SK-N-SH (cell line): ENCODE measurements around the gene GOLGA6C. TPM values are rescaled to one million over a fixed set of nuclear protein-coding genes. Genes with fewer than 3 reads are reported as not detected.

Experiments used
- CTCF ChIA-PET: fragments of 300-600, 350-600 bp; formaldehyde crosslinking; extraction: SDS; loops from one replicate; lab custom pipeline; 2021; lab: Yijun Ruan, JAX
- POLR2A ChIA-PET: fragments of 350-600 bp; sonication (Branson Sonifier 250); formaldehyde crosslinking; extraction: SDS; loops from one replicate; lab custom pipeline; 2020; ENCODE audit warnings: antibody characterized with exemption, inconsistent platforms; lab: Yijun Ruan, JAX
- DNase-seq: peaks from one replicate; pipeline ENCODE4 v3.0.0; 2012
- H2AFZ ChIP-seq: fragments of 200-600 bp; sonication (generic); 2 replicates; pipeline ENCODE4 v1.8.1; 2016; ENCODE audit warnings: antibody characterized with exemption, mild to moderate bottlenecking, low read depth
- H3F3A ChIP-seq: fragments of 200-600 bp; sonication (generic); replicated peaks from 2 replicates; pipeline ENCODE3; 2016; ENCODE audit warnings: antibody characterized with exemption, mild to moderate bottlenecking; ENCODE audit not compliant: insufficient read depth
- H3K27ac ChIP-seq, 2 experiments: fragments of 200-500 bp in 1 of 2; fragments of 200-600 bp in 1 of 2; sonication (Bioruptor generic) in 1 of 2; sonication (generic), shearing (Covaris generic) in 1 of 2; 2 replicates each; pipeline versions ENCODE4 v1.5.1 to v1.6.1; 2014 to 2016; ENCODE audit warnings: low read depth in 2 of 2, inconsistent platforms in 1 of 2, low read length in 1 of 2, mild to moderate bottlenecking in 1 of 2, mixed read lengths in 1 of 2
- H3K27me3 ChIP-seq: fragments of 200-600 bp; sonication (generic), shearing (Covaris generic); 2 replicates; pipeline ENCODE4 v1.6.1; 2016; ENCODE audit warnings: mixed run types; ENCODE audit not compliant: insufficient read depth
- H3K36me3 ChIP-seq, 2 experiments: fragments of 200-500 bp in 1 of 2; fragments of 200-600 bp in 1 of 2; sonication (Bioruptor generic) in 1 of 2; sonication (generic) in 1 of 2; replicated peaks in 1 of 2; 2 replicates each; pipeline versions ENCODE3 to v1.5.1; 2014 to 2016; ENCODE audit warnings: low read length in 1 of 2, mild to moderate bottlenecking in 1 of 2; ENCODE audit not compliant: insufficient read depth in 2 of 2, control insufficient read depth in 1 of 2
- H3K4me1 ChIP-seq, 2 experiments: fragments of 200-500 bp in 1 of 2; fragments of 200-600 bp in 1 of 2; sonication (Bioruptor generic) in 1 of 2; sonication (generic), shearing (Covaris generic) in 1 of 2; 2 replicates each; pipeline versions ENCODE4 v1.5.1 to v1.6.1; 2014 to 2016; ENCODE audit warnings: low read depth in 1 of 2, low read length in 1 of 2, mixed run types in 1 of 2; ENCODE audit not compliant: insufficient read depth in 2 of 2, control insufficient read depth in 1 of 2
- H3K4me2 ChIP-seq: fragments of 200-600 bp; sonication (generic), shearing (Covaris generic); 2 replicates; pipeline ENCODE4 v1.6.1; 2017; ENCODE audit warnings: mixed run types
- H3K4me3 ChIP-seq, 2 experiments: fragments of 200-500 bp in 1 of 2; fragments of 200-600 bp in 1 of 2; sonication (Bioruptor generic) in 1 of 2; sonication (generic), shearing (Covaris generic) in 1 of 2; 2 replicates each; pipeline versions ENCODE4 v1.5.1 to v1.8.1; 2014 to 2016; ENCODE audit warnings: low read depth in 2 of 2, inconsistent platforms in 1 of 2, low read length in 1 of 2, mild to moderate bottlenecking in 1 of 2, mixed read lengths in 1 of 2, moderate library complexity in 1 of 2
- H3K79me2 ChIP-seq: fragments of 200-600 bp; sonication (generic); 2 replicates; pipeline ENCODE4 v1.8.1; 2017; ENCODE audit warnings: mild to moderate bottlenecking; ENCODE audit not compliant: insufficient read depth
- H3K9ac ChIP-seq: fragments of 200-600 bp; sonication (generic); 2 replicates; pipeline ENCODE4 v1.6.1; 2017; ENCODE audit warnings: mixed run types
- H3K9me2 ChIP-seq: fragments of 200-600 bp; sonication (generic); 2 replicates; pipeline ENCODE4 v1.6.1; 2017; ENCODE audit warnings: mixed run types
- H3K9me3 ChIP-seq: fragments of 200-600 bp; sonication (generic); 2 replicates; pipeline ENCODE4 v1.6.1; 2017; ENCODE audit warnings: mixed run types, mild to moderate bottlenecking, moderate library complexity
- H4K20me1 ChIP-seq: fragments of 200-600 bp; sonication (generic); 2 replicates; pipeline ENCODE4 v1.6.1; 2017; ENCODE audit warnings: mild to moderate bottlenecking, mixed run types; ENCODE audit not compliant: insufficient read depth
- CHD2 ChIP-seq: fragments of 150-350 bp; IDR thresholded peaks from 2 replicates; pipeline ENCODE4 v1.6.1; 2018; ENCODE audit warnings: low read length; ENCODE audit not compliant: partially characterized antibody
- ELF1 ChIP-seq: IDR thresholded peaks from 2 replicates; pipeline ENCODE4 v1.4.0; 2012
- EP300 ChIP-seq, 2 experiments: IDR thresholded peaks; 2 replicates each; pipeline versions ENCODE4 v1.4.0 to v1.6.1; 2012; ENCODE audit warnings: borderline replicate concordance in 1 of 2, low read depth in 1 of 2, low read length in 1 of 2
- GATA2 ChIP-seq: sonication (generic); formaldehyde crosslinking; IDR thresholded peaks from 2 replicates; pipeline ENCODE4 v1.5.0; 2020; ENCODE audit warnings: mild to moderate bottlenecking, missing genetic modification reagents
- JUND ChIP-seq: IDR thresholded peaks from 2 replicates; pipeline ENCODE4 v1.4.0; 2012
- MXI1 ChIP-seq: IDR thresholded peaks from 2 replicates; pipeline ENCODE4 v1.6.1; 2012; ENCODE audit warnings: mild to moderate bottlenecking, low read depth, low read length, improper control_type of control experiment
- PBX3 ChIP-seq: IDR thresholded peaks from 2 replicates; pipeline ENCODE4; 2012
- POLR2AphosphoS5 ChIP-seq: IDR thresholded peaks from 2 replicates; pipeline ENCODE4 v1.6.1; 2012; ENCODE audit warnings: low read depth, low read length
- RXRA ChIP-seq: IDR thresholded peaks from 2 replicates; pipeline ENCODE4 v1.4.0; 2012; ENCODE audit warnings: low read depth, mild to moderate bottlenecking, borderline replicate concordance
- SIN3A ChIP-seq: IDR thresholded peaks from 2 replicates; pipeline ENCODE4 v1.6.1; 2012; ENCODE audit warnings: low read depth, mild to moderate bottlenecking, low read length, moderate library complexity, borderline replicate concordance
- SMC3 ChIP-seq: IDR thresholded peaks from 2 replicates; pipeline ENCODE4 v1.6.1; 2012; ENCODE audit warnings: low read depth, low read length, improper control_type of control experiment
- TCF12 ChIP-seq: IDR thresholded peaks from 2 replicates; pipeline ENCODE4 v1.4.0; 2012
- ZBTB33 ChIP-seq: IDR thresholded peaks from 2 replicates; pipeline ENCODE4 v1.4.0; 2012; ENCODE audit warnings: low read depth, borderline replicate concordance
- WGBS: methylation state at CpG from one replicate; pipeline ENCODE4 v1.1.6; 2017; ENCODE audit warnings: low lambda C conversion rate; 5-methylcytosine and 5-hydroxymethylcytosine counted together
- polyA plus RNA-seq, 3 experiments: library from polyadenylated mRNA; depleted of rRNA; stranded (reverse); fragments of >200 nt; gene quantifications; 2 replicates each; pipeline ENCODE4 v1.2.3, GENCODE V29; 2012

The GOLGA6C gene
- polyA plus RNA-seq, 1 of the 3 experiments (the other 2 are of a cell fraction) = not detected

- TF ChIP-seq SIN3A = no peak
Measured at GRCh38 chr15:75230016-75230343, 28.2 kb upstream of the GOLGA6C start (continued).

- Histone ChIP-seq H3K9me3 (no peaks in the 10 kb centered on the region), H3K79me2 (no peaks in the 10 kb centered on the region), H3K4me1 (peaks cover 0 to 3% of the 10 kb centered on the region in 2 experiments; a peak in 1 of 4 replicates), H3K36me3 (no peaks in the 10 kb centered on the region), H3K4me3 (no peak overlapping the region), H4K20me1 (no peaks in the 10 kb centered on the region), H3K27me3 (peaks cover 13% of the 10 kb centered on the region), H3K9me2 (no peaks in the 10 kb centered on the region), H3F3A (no peaks in the 10 kb centered on the region), H3K4me2 (no peak overlapping the region), H3K27ac (no peak overlapping the region), H3K9ac (no peak overlapping the region), H2AFZ (no peak overlapping the region)
- WGBS = 68% methylated on average over 13 of the region's 16 CpGs
- TF ChIP-seq PBX3 = no peak
- TF ChIP-seq EP300 (IDR thresholded peaks at IDR 0.05; ENCODE audit: borderline replicate concordance in 1 of 2, low read depth in 1 of 2, low read length in 1 of 2) = no peak
- no peak for TF ChIP-seq ZBTB33
- no peak for TF ChIP-seq POLR2AphosphoS5
- TF ChIP-seq TCF12 = no peak
- no peak for DNase-seq
- CTCF ChIA-PET = no interaction called here
- POLR2A ChIA-PET = no interaction called here
Measured at GRCh38 chr15:75230551-75231371, 27.4 kb upstream of the GOLGA6C start.

- no peak overlapping the region for H3K27ac ChIP-seq
- H3K36me3 ChIP-seq = no peaks in the 10 kb centered on the region
- no peaks in the 10 kb centered on the region for H3K9me3 ChIP-seq
- no peak overlapping the region for H3K4me3 ChIP-seq
- H3K9me2 ChIP-seq = no peaks in the 10 kb centered on the region
- no peak overlapping the region for H3K4me2 ChIP-seq
- peaks cover 13% of the 10 kb centered on the region for H3K27me3 ChIP-seq
- H4K20me1 ChIP-seq = no peaks in the 10 kb centered on the region
- TF ChIP-seq POLR2AphosphoS5 (no peak), SIN3A (no peak), ELF1 (no peak), MXI1 (no peak), RXRA (no peak), SMC3 (no peak), CHD2 (no peak), PBX3 (no peak), JUND (no peak), GATA2 (no peak)
- H2AFZ ChIP-seq = no peak overlapping the region
- H3K79me2 ChIP-seq = no peaks in the 10 kb centered on the region
- WGBS = 37% methylated on average over 4 of the region's 4 CpGs
- H3K9ac ChIP-seq = no peak overlapping the region
- H3F3A ChIP-seq = no peaks in the 10 kb centered on the region
- DNase-seq = no peak
- ChIA-PET POLR2A (no interaction called here), CTCF (no interaction called here)
- H3K4me1 ChIP-seq = peaks cover 0 to 3% of the 10 kb centered on the region in 2 experiments; a peak in 1 of 4 replicates
Measured at GRCh38 chr15:75231836-75232235, 26.3 kb upstream of the GOLGA6C start.
